ENCODE results near the gene PPP2R5E. TPM values are rescaled to one million over a fixed set of nuclear protein-coding genes. Genes with fewer than 3 reads are reported as not detected.

The PPP2R5E gene
- total and polyA plus RNA-seq, 9 of the 15 experiments (the other 6 are each of a cell fraction or from before 2014, with no cell fraction given), result 4.2 to 30.3 (median 11.0) TPM

GRCh38 chr14:63428486-63428885, 114.7 kb downstream of the PPP2R5E start (continued):
- TF ChIP-seq, protein P1, sequence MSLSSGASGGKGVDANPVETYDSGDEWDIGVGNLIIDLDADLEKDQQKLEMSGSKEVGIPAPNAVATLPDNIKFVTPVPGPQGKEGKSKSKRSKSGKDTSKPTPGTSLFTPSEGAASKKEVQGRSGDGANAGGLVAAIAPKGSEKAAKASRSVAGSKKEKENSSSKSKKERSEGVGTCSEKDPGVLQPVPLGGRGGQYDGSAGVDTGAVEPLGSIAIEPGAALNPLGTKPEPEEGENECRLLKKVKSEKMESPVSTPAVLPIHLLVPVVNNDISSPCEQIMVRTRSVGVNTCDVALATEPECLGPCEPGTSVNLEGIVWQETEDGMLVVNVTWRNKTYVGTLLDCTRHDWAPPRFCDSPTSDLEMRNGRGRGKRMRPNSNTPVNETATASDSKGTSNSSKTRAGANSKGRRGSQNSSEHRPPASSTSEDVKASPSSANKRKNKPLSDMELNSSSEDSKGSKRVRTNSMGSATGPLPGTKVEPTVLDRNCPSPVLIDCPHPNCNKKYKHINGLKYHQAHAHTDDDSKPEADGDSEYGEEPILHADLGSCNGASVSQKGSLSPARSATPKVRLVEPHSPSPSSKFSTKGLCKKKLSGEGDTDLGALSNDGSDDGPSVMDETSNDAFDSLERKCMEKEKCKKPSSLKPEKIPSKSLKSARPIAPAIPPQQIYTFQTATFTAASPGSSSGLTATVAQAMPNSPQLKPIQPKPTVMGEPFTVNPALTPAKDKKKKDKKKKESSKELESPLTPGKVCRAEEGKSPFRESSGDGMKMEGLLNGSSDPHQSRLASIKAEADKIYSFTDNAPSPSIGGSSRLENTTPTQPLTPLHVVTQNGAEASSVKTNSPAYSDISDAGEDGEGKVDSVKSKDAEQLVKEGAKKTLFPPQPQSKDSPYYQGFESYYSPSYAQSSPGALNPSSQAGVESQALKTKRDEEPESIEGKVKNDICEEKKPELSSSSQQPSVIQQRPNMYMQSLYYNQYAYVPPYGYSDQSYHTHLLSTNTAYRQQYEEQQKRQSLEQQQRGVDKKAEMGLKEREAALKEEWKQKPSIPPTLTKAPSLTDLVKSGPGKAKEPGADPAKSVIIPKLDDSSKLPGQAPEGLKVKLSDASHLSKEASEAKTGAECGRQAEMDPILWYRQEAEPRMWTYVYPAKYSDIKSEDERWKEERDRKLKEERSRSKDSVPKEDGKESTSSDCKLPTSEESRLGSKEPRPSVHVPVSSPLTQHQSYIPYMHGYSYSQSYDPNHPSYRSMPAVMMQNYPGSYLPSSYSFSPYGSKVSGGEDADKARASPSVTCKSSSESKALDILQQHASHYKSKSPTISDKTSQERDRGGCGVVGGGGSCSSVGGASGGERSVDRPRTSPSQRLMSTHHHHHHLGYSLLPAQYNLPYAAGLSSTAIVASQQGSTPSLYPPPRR (CRISPR knock-in tag; IDR thresholded peaks at IDR 0.05; ENCODE audit: borderline replicate concordance), result no peak
- TF ChIP-seq CCAR2 (IDR thresholded peaks at IDR 0.05; ENCODE audit: low read depth, low read length), result no peak
- TF ChIP-seq, protein P2, sequence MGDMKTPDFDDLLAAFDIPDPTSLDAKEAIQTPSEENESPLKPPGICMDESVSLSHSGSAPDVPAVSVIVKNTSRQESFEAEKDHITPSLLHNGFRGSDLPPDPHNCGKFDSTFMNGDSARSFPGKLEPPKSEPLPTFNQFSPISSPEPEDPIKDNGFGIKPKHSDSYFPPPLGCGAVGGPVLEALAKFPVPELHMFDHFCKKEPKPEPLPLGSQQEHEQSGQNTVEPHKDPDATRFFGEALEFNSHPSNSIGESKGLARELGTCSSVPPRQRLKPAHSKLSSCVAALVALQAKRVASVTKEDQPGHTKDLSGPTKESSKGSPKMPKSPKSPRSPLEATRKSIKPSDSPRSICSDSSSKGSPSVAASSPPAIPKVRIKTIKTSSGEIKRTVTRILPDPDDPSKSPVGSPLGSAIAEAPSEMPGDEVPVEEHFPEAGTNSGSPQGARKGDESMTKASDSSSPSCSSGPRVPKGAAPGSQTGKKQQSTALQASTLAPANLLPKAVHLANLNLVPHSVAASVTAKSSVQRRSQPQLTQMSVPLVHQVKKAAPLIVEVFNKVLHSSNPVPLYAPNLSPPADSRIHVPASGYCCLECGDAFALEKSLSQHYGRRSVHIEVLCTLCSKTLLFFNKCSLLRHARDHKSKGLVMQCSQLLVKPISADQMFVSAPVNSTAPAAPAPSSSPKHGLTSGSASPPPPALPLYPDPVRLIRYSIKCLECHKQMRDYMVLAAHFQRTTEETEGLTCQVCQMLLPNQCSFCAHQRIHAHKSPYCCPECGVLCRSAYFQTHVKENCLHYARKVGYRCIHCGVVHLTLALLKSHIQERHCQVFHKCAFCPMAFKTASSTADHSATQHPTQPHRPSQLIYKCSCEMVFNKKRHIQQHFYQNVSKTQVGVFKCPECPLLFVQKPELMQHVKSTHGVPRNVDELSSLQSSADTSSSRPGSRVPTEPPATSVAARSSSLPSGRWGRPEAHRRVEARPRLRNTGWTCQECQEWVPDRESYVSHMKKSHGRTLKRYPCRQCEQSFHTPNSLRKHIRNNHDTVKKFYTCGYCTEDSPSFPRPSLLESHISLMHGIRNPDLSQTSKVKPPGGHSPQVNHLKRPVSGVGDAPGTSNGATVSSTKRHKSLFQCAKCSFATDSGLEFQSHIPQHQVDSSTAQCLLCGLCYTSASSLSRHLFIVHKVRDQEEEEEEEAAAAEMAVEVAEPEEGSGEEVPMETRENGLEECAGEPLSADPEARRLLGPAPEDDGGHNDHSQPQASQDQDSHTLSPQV (IDR thresholded peaks at IDR 0.05), result no peak
- no peak for TF ChIP-seq FIP1L1 (IDR thresholded peaks at IDR 0.05; ENCODE audit: low read depth, low read length, poor library complexity, severe bottlenecking)
